GM12874 (cell line): ENCODE results near the gene PNMA6E.

Experiments
- CTCF ChIP-seq: IDR thresholded peaks from 2 replicates; pipeline ENCODE4 v1.5.1; 2011; ENCODE audit warnings: low read depth, mild to moderate bottlenecking, control low read depth, low read length, moderate library complexity; ENCODE audit not compliant: insufficient read depth

The PNMA6E gene

GRCh38 chrX:153446950-153447580 is 45.9 kb upstream of the PNMA6E start:
- TF ChIP-seq CTCF = no peak

- TF ChIP-seq CTCF = no peak
Measured at GRCh38 chrX:153446636-153446936, 45.4 kb upstream of the PNMA6E start.

- no peak for TF ChIP-seq CTCF
Measured at GRCh38 chrX:153445856-153446635, 44.9 kb upstream of the PNMA6E start, which contains the start of gene TREX2. Gene TREX2, minus strand, starts transcription at chrX:153446056. Its CDS starts 626 bp downstream, at chrX:153445430.

GRCh38 chrX:153445106-153445855 is 44.1 kb upstream of the PNMA6E start:
- no peak for TF ChIP-seq CTCF

GRCh38 chrX:153444333-153445011 is 43.3 kb upstream of the PNMA6E start:
- TF ChIP-seq CTCF = no peak

- TF ChIP-seq CTCF = no peak
Measured at GRCh38 chrX:153443476-153444332, 42.6 kb upstream of the PNMA6E start.
